Activated naive CD4-positive, alpha-beta T cell treated with anti-CD3 and anti-CD28 coated beads, Interleukin-2, amount 50 U/mL, for 16 hours (primary cell): ENCODE results near the gene DOHH.
"Not testable (repeated sequence)": the region's sequence is repeated elsewhere in the genome, so short reads cannot be mapped to it uniquely, and the experiment has no call there.

Experiments used
- DNase-seq: peaks from one replicate; pipeline ENCODE4 v3.0.0-alpha.2; 2020

DOHH gene

GRCh38 chr19:3534375-3535234 lies 34.1 kb upstream of the DOHH start:
- no peak for DNase-seq

GRCh38 chr19:3533563-3534216 lies 33.2 kb upstream of the DOHH start:
- no peak for DNase-seq

DNA sequence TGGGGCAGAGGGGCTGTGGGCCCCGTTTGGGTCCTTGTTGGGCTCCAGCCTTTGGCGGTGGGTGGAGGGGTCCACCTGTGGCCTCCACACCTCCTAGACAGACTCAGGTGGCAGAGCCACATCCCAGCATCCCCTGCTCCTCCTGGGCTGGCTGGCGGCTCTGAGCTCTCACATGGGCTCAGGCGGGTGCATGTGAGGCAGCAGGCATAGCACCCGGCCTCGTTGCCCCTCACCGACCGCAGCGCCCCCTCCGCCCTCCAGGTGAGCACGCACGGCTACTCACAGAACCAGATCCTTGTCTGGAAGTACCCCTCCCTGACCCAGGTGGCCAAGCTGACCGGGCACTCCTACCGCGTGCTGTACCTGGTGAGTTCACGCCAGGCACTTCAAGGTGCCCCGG lies 32.6 kb upstream of the DOHH start:
- DNase-seq = no peak

- DNase-seq = no peak
Measured at GRCh38 chr19:3532154-3532786, 31.8 kb upstream of the DOHH start.

GRCh38 chr19:3531716-3532115 lies 31.2 kb upstream of the DOHH start:
- DNase-seq = no peak

DNA sequence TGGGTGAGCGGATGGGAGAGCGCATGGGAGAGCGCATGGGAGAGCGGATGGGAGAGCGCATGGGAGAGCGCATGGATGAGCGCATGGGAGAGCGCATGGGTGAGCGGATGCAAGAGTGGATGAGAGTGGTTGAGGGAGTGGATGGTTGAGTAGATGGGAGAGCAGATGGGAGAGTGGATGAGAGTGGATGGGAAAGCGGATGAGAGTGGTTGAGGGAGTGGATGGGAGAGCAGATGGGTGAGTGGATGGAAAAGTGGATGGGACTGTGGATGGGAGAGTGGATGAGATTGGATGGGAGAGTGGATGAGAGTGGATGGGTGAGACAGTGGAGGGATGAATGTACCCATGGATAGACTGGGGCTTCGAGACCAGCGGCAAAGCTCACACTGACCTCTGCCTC lies 29.9 kb upstream of the DOHH start:
- no peak for DNase-seq

GRCh38 chr19:3529299-3529698 lies 28.8 kb upstream of the DOHH start:
- DNase-seq = not testable (repeated sequence)

- no peak for DNase-seq
Measured at GRCh38 chr19:3528539-3529211, 28.2 kb upstream of the DOHH start.

DNA sequence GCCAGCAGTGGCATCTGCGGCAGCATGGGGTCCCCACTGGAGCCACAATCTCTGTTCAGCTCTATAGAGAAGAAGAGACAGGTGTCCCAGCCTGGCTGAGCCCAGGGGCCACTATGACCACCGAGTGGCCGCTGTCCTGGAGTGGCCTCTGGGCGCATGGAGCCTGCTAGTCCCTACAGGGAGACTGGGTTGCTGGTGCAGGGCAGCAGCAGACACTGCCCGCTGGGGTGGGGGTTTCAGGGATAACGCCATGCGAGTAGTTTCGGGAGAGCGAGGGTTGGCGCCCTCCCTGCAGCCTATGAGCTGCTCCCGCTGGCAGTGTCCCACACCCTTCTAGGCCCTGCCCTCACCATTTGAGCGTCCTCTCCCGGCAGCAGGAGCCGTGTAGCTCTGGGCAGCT lies 27.6 kb upstream of the DOHH start:
- no peak for DNase-seq

- DNase-seq = no peak
Measured at GRCh38 chr19:3527238-3527910, 26.9 kb upstream of the DOHH start.

DNA sequence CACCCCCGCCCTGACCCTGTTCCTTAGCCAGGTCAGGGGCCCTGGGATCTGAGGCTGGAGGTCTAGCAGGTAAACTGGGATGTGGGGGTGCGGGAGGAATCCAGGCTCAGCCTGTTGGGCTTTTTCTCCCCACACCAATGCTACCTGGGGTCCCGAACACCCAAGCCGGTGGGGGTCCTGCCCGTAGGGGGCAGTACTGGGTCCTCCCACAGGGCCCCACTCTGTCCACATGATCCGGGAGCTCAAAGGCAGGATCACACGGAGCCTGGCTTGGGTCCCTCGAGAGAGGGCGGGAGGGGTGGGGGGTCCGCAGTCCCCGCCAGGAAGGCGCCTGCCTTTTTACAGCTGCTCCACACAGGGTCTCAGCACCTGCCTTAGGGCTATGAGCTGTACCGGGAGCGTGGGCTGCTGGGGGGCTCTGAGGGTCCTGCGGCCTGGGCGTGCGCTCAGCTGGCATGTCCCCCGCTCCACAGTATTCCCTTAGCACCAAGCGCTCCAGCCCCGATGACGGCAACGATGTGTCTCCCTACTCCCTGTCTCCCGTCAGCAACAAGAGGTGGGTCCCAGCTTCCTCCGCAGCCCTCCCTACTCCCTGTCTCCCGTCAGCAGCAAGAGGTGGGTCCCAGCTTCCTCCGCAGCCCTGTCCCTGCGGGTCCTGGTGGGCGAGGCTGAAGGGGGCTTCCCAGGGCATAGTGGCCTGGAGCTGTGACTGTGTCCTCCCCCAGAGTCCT lies 26.2 kb upstream of the DOHH start:
- DNase-seq = no peak

GRCh38 chr19:3524904-3525451 lies 24.5 kb upstream of the DOHH start:
- DNase-seq = no peak

GRCh38 chr19:3524078-3524842 lies 23.8 kb upstream of the DOHH start:
- DNase-seq = no peak

- no peak for DNase-seq
Measured at GRCh38 chr19:3523361-3524077, 23.0 kb upstream of the DOHH start.

DNA sequence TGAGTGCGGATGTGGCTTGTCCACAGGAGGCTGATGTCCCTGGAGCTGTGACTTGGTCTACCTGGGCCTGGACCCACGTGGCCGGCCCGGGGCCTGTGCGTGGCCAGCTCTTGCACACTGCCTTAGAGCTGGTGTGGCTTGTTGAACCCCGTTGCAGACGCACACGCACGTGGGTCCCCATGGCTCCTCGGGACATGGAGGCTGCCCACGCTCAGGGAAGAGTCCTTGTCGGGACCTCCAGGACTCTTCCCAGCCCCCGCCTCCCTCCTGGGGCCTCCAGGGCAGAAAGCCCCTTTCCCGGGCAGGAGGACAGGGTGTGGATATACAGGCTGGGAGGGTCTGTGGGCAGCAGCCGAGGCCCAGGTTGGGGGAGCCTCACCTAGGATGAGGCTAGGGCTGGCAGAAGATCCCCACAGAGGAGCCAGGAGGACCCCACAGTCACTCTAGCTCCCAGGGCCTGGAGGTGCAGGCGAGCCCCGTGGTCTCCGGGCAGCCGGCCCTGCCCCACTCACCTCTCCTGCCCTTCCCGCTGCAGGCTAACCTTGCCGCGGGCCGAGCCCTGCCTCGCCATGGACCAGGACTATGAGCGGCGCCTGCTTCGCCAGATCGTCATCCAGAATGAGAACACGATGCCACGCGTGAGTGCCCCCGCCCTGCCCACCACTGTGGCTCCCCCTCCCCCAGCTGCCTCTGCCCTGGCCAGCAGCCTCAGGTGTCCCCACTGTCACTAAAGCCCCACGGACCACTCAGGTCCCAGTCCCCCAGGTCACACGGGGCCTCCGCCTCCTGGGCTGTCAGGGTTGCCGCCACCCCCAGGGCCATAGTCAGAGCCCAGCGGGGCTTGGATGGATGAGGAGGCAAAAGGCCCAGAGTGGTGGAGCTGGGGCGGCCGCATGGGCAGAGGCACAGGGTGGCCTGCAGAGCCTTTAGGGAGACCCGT lies 22.2 kb upstream of the DOHH start:
- DNase-seq = no peak

DNA sequence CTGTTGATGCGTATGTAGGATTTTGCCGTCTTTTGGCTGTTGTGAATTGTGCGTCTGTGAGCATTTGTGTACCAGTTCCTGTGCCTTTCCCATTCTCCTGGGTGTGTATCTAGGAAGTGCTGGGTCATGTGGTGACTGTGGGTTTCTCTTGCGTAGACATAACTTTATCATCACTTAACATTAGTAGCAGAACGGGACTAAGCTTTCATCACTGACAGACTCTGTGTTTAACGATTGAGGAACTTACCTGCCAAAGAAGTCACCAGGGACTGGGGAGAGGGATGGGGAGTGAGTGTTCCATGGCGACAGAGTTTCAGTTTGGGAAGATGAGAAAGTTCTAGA lies 20.6 kb upstream of the DOHH start:
- DNase-seq = no peak

GRCh38 chr19:3520166-3521103 lies 20.0 kb upstream of the DOHH start:
- no peak for DNase-seq

- no peak for DNase-seq
Measured at GRCh38 chr19:3519126-3519525, 18.7 kb upstream of the DOHH start.
